CD4-positive, alpha-beta memory T cell (primary cell): ENCODE data around the gene PTGFRN. TPM values are rescaled to one million over a fixed set of nuclear protein-coding genes. Genes with fewer than 3 reads are reported as not detected.

ENCODE experiments used
- CTCF ChIA-PET: fragments of 350-600 bp; sonication (Branson Sonifier 250); formaldehyde crosslinking; loops from one replicate; lab custom pipeline; 2021; ENCODE audit warnings: inconsistent platforms; ENCODE audit not compliant: partially characterized antibody; lab: Charles Lee
- POLR2A ChIA-PET: fragments of 350-600 bp; sonication (Branson Sonifier 250); formaldehyde crosslinking; loops from one replicate; lab custom pipeline; 2021; ENCODE audit not compliant: partially characterized antibody; lab: Charles Lee
- DNase-seq, 5 donors: peaks; one replicate each; pipeline versions ENCODE4 v3.0.0 to v3.0.0-alpha.2; 2020 to 2022; ENCODE audit warnings: mixed read lengths in 1 of 5
- H3K27ac ChIP-seq: one replicate; pipeline ENCODE4 v1.7.0; 2013; ENCODE audit warnings: low read depth, low read length
- H3K27me3 ChIP-seq: 2 replicates; pipeline ENCODE4 v1.7.0; 2013; ENCODE audit warnings: mild to moderate bottlenecking, low read length, moderate library complexity; ENCODE audit not compliant: insufficient read depth
- H3K36me3 ChIP-seq: 2 replicates; pipeline ENCODE4 v1.7.0; 2013; ENCODE audit warnings: mild to moderate bottlenecking, low read length, moderate library complexity; ENCODE audit not compliant: insufficient read depth
- H3K4me1 ChIP-seq: 2 replicates; pipeline ENCODE4 v1.7.0; 2013; ENCODE audit warnings: mild to moderate bottlenecking, low read length, moderate library complexity; ENCODE audit not compliant: insufficient read depth
- H3K4me3 ChIP-seq, 2 donors: one replicate each; pipeline ENCODE4 v1.7.0; 2013; ENCODE audit warnings: low read length in 2 of 2, mild to moderate bottlenecking in 1 of 2
- H3K9me3 ChIP-seq, 2 donors: one replicate each; pipeline ENCODE4 v1.7.0; 2013; ENCODE audit warnings: low read length in 2 of 2, control low read depth in 1 of 2; ENCODE audit not compliant: control insufficient read depth in 1 of 2
- H3K27ac Mint-ChIP-seq, 7 donors: one replicate each; pipeline ENCODE4 v1.8.0; 2020 to 2021; ENCODE audit warnings: mixed read lengths in 7 of 7, mild to moderate bottlenecking in 6 of 7, inconsistent platforms in 3 of 7, moderate library complexity in 3 of 7
- H3K27me3 Mint-ChIP-seq, 2 donors: one replicate each; pipeline ENCODE4 v1.8.0; 2020 to 2021; ENCODE audit warnings: mixed read lengths in 2 of 2
- H3K36me3 Mint-ChIP-seq, 2 donors: one replicate each; pipeline ENCODE4 v1.8.0; 2020 to 2021; ENCODE audit warnings: mixed read lengths in 2 of 2, inconsistent platforms in 1 of 2, mild to moderate bottlenecking in 1 of 2
- H3K4me1 Mint-ChIP-seq, 4 donors: one replicate each; pipeline ENCODE4 v1.8.0; 2020 to 2021; ENCODE audit warnings: mixed read lengths in 4 of 4, mild to moderate bottlenecking in 1 of 4
- H3K4me3 Mint-ChIP-seq, 8 donors: one replicate each; pipeline ENCODE4 v1.8.0; 2020 to 2021; ENCODE audit warnings: mixed read lengths in 8 of 8, mild to moderate bottlenecking in 7 of 8, moderate library complexity in 6 of 8, inconsistent platforms in 3 of 8
- H3K9me3 Mint-ChIP-seq, 8 donors: one replicate each; pipeline ENCODE4 v1.8.0; 2020 to 2021; ENCODE audit warnings: mixed read lengths in 8 of 8, mild to moderate bottlenecking in 5 of 8, inconsistent platforms in 3 of 8, moderate library complexity in 1 of 8
- intact Hi-C: fragments of 100-400 bp; cut with micrococcal nuclease; formaldehyde crosslinking; loops from one replicate; pipeline ENCODE4 v1.15.1; 2023
- polyA plus RNA-seq, 2 donors: library from polyadenylated mRNA; unstranded; fragments of 300-500 nt; fragmentation: Illumina TruSeq; gene quantifications; one replicate each; pipeline ENCODE4 v1.2.3, GENCODE V29; 2021
- total RNA-seq, 2 experiments: library from RNA; stranded (reverse); gene quantifications; one replicate each; pipeline ENCODE4 v1.2.3, GENCODE V29; 2021

The PTGFRN gene
- total and polyA plus RNA-seq, 4 experiments from 2014 or later: 0.39 to 0.55 (median 0.44) TPM; not detected in 1

DNA sequence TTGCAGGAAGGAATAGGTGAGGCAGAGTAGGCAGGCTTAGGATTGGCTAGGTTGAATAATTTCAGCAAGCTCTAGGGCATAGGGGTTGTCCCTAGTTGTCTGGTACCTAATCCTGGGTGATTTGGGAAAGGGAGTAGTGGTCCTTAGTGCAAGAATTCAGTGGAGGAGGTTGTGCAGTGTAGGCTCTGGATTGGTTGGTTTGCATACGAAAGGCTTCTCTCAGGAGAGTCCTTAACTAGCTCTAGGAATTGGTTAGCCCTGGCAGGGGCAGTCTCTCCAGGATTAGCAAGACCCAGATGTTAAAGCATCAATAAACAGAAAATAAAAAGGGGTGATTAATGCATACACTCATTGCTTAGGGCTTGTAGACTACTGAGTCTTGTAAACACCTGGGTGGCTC lies 82.2 kb downstream of the PTGFRN start:
- intact Hi-C loops: no loop called here
- H3K4me3 Mint-ChIP-seq: peak overlapping the region in 7 of 8 donors; percentile 33 to 81 (median 66)
- ChIA-PET POLR2A (interaction anchor here (1.4 to 2.0 kb wide), 2 partner anchors 9 to 11 kb away, joined by 4 to 10 read pairs; no protein-coding TSS in a partner anchor), CTCF (interaction anchor here (2.1 kb wide), 1 partner anchor 9 kb away, joined by 5 read pairs; the partner anchor contains the start of gene CD101)
- DNase-seq: no peak
- H3K27me3 ChIP-seq: no peaks in the 10 kb centered on the region
- no peaks in the 10 kb centered on the region for H3K27me3 Mint-ChIP-seq
- no peak overlapping the region for H3K4me3 ChIP-seq
- H3K27ac Mint-ChIP-seq: peak overlapping the region in 4 of 7 donors; percentile 37 to 71 (median 68)
- H3K9me3 ChIP-seq: no peaks in the 10 kb centered on the region
- no peak overlapping the region for H3K27ac ChIP-seq
- peaks cover 17 to 25% (median 22%) of the 10 kb centered on the region in 4 donors for H3K4me1 Mint-ChIP-seq
- no peaks in the 10 kb centered on the region for H3K36me3 ChIP-seq
- H3K9me3 Mint-ChIP-seq: no peaks in the 10 kb centered on the region
- H3K4me1 ChIP-seq: peaks cover 23% of the 10 kb centered on the region
- no peaks in the 10 kb centered on the region for H3K36me3 Mint-ChIP-seq

- H3K4me1 ChIP-seq: peaks cover 12% of the 10 kb centered on the region
- no peaks in the 10 kb centered on the region for H3K36me3 ChIP-seq
- H3K27ac ChIP-seq: no peak overlapping the region
- no peak overlapping the region for H3K27ac Mint-ChIP-seq
- H3K4me3 ChIP-seq: no peak overlapping the region
- H3K27me3 Mint-ChIP-seq: no peaks in the 10 kb centered on the region
- no peak overlapping the region for H3K4me3 Mint-ChIP-seq
- H3K9me3 ChIP-seq: no peaks in the 10 kb centered on the region
- intact Hi-C loops: no loop called here
- H3K9me3 Mint-ChIP-seq: no peaks in the 10 kb centered on the region
- POLR2A ChIA-PET: interaction anchor here (2.0 kb wide), 1 partner anchor 10 kb away, joined by 10 read pairs; no protein-coding TSS in a partner anchor
- H3K4me1 Mint-ChIP-seq: peaks cover 8 to 12% (median 10%) of the 10 kb centered on the region in 4 donors
- CTCF ChIA-PET: no interaction called here
- no peak for DNase-seq
- no peaks in the 10 kb centered on the region for H3K36me3 Mint-ChIP-seq
- no peaks in the 10 kb centered on the region for H3K27me3 ChIP-seq
Measured at GRCh38 chr1:116993286-116993685, 83.6 kb downstream of the PTGFRN start.

GRCh38 chr1:116994411-116994810 lies 84.7 kb downstream of the PTGFRN start:
- H3K27me3 Mint-ChIP-seq: no peaks in the 10 kb centered on the region
- no peak overlapping the region for H3K4me3 ChIP-seq
- no peaks in the 10 kb centered on the region for H3K36me3 ChIP-seq
- no peaks in the 10 kb centered on the region for H3K9me3 Mint-ChIP-seq
- H3K9me3 ChIP-seq: no peaks in the 10 kb centered on the region
- no peak for DNase-seq
- peaks cover 12% of the 10 kb centered on the region for H3K4me1 ChIP-seq
- peaks cover 8 to 9% (median 9%) of the 10 kb centered on the region in 4 donors for H3K4me1 Mint-ChIP-seq
- ChIA-PET CTCF (interaction anchor here (1.3 kb wide), 1 partner anchor 10 kb away, joined by 5 read pairs; no protein-coding TSS in a partner anchor), POLR2A (interaction anchor here (1.7 kb wide), 1 partner anchor 8 kb away, joined by 8 read pairs; no protein-coding TSS in a partner anchor)
- no peaks in the 10 kb centered on the region for H3K36me3 Mint-ChIP-seq
- intact Hi-C loops: no loop called here
- no peak overlapping the region for H3K27ac ChIP-seq
- H3K27me3 ChIP-seq: no peaks in the 10 kb centered on the region
- H3K4me3 Mint-ChIP-seq: no peak overlapping the region
- no peak overlapping the region for H3K27ac Mint-ChIP-seq

GRCh38 chr1:116997066-116997465 lies 87.3 kb downstream of the PTGFRN start:
- POLR2A ChIA-PET: no interaction called here
- H3K4me3 Mint-ChIP-seq: no peak overlapping the region

GRCh38 chr1:116997636-116998035 lies 87.9 kb downstream of the PTGFRN start:
- H3K27ac ChIP-seq: no peak overlapping the region
- Mint-ChIP-seq H3K4me1 (peaks cover 17 to 23% (median 20%) of the 10 kb centered on the region in 4 donors), H3K27me3 (no peaks in the 10 kb centered on the region), H3K36me3 (no peaks in the 10 kb centered on the region), H3K4me3 (no peak overlapping the region), H3K27ac (no peak overlapping the region), H3K9me3 (peaks cover 0 to 2% (median 0%) of the 10 kb centered on the region in 8 donors)
- no peaks in the 10 kb centered on the region for H3K9me3 ChIP-seq
- no peak overlapping the region for H3K4me3 ChIP-seq
- H3K36me3 ChIP-seq: no peaks in the 10 kb centered on the region
- CTCF ChIA-PET: no interaction called here
- intact Hi-C loops: no loop called here
- H3K27me3 ChIP-seq: no peaks in the 10 kb centered on the region
- peaks cover 10% of the 10 kb centered on the region for H3K4me1 ChIP-seq
- no peak for DNase-seq
- POLR2A ChIA-PET: no interaction called here

More at GRCh38 chr1:116997066-116997465, 87.3 kb downstream of the PTGFRN start:
- no peak for DNase-seq
- intact Hi-C loops: no loop called here
- no peaks in the 10 kb centered on the region for H3K27me3 Mint-ChIP-seq
- CTCF ChIA-PET: no interaction called here
- peaks cover 14 to 20% (median 17%) of the 10 kb centered on the region in 4 donors for H3K4me1 Mint-ChIP-seq
- H3K9me3 Mint-ChIP-seq: no peaks in the 10 kb centered on the region
- no peak overlapping the region for H3K27ac ChIP-seq
- H3K4me3 ChIP-seq: no peak overlapping the region
- no peak overlapping the region for H3K27ac Mint-ChIP-seq
- H3K36me3 Mint-ChIP-seq: no peaks in the 10 kb centered on the region
- H3K36me3 ChIP-seq: no peaks in the 10 kb centered on the region
- H3K4me1 ChIP-seq: peaks cover 9% of the 10 kb centered on the region
- H3K27me3 ChIP-seq: no peaks in the 10 kb centered on the region
- H3K9me3 ChIP-seq: no peaks in the 10 kb centered on the region

DNA sequence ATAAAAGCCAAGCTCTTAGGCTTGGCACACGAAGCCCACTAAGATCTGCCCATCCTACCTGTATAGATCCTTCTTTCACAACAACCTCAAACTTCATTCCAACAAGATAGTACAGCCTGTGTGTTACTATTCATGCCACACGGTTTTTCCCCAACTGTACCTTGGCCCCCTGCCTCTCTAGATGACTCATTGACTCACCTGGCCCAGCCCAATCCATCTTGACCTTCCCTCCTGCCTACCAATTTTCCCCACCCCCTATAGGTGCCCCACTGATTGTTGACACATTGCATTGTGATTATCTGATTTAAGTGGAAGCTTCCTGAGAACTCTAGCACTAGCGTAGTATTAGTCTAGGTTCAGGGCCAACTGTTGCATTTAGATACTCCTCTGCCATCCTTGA lies 89.9 kb downstream of the PTGFRN start:
- Histone ChIP-seq H3K27me3 (no peaks in the 10 kb centered on the region), H3K36me3 (no peaks in the 10 kb centered on the region), H3K9me3 (no peaks in the 10 kb centered on the region), H3K27ac (no peak overlapping the region), H3K4me1 (peaks cover 10% of the 10 kb centered on the region), H3K4me3 (no peak overlapping the region)
- intact Hi-C loops: no loop called here
- Mint-ChIP-seq H3K4me1 (peaks cover 20 to 29% (median 23%) of the 10 kb centered on the region in 4 donors), H3K27me3 (no peaks in the 10 kb centered on the region), H3K4me3 (no peak overlapping the region), H3K9me3 (peaks cover 0 to 2% (median 0%) of the 10 kb centered on the region in 8 donors), H3K36me3 (no peaks in the 10 kb centered on the region), H3K27ac (peak overlapping the region in 2 of 7 donors; percentile 2 to 19)
- DNase-seq: no peak
- CTCF ChIA-PET: interaction anchor here (1.5 to 2.2 kb wide), 2 partner anchors 10 to 17 kb away, joined by 5 to 6 read pairs; no protein-coding TSS in a partner anchor
- POLR2A ChIA-PET: interaction anchor here (4.0 kb wide), 1 partner anchor 13 kb away, joined by 31 read pairs; no protein-coding TSS in a partner anchor

- intact Hi-C loops: loop anchor here (10.0 kb wide), 1 partner anchor 85 kb away; no protein-coding TSS in a partner anchor
- Mint-ChIP-seq H3K4me3 (no peak overlapping the region), H3K36me3 (no peaks in the 10 kb centered on the region), H3K9me3 (peaks cover 0 to 2% (median 0%) of the 10 kb centered on the region in 8 donors), H3K4me1 (peaks cover 20 to 29% (median 24%) of the 10 kb centered on the region in 4 donors), H3K27ac (peak overlapping the region in 2 of 7 donors; percentile 49 to 85), H3K27me3 (no peaks in the 10 kb centered on the region)
- H3K27me3 ChIP-seq: no peaks in the 10 kb centered on the region
- H3K36me3 ChIP-seq: no peaks in the 10 kb centered on the region
- H3K27ac ChIP-seq: no peak overlapping the region
- DNase-seq: no peak
- CTCF ChIA-PET: interaction anchor here (0.8 to 2.2 kb wide), 5 partner anchors 9 to 22 kb away, joined by 3 to 8 read pairs (median 5); no protein-coding TSS in a partner anchor
- no peak overlapping the region for H3K4me3 ChIP-seq
- H3K9me3 ChIP-seq: no peaks in the 10 kb centered on the region
- H3K4me1 ChIP-seq: peaks cover 10% of the 10 kb centered on the region
- POLR2A ChIA-PET: interaction anchor here (1.1 to 4.0 kb wide), 6 partner anchors 8 to 59 kb away, joined by 3 to 31 read pairs (median 6); partner anchors contain the start of gene TTF2
Measured at GRCh38 chr1:117000142-117000541, 90.4 kb downstream of the PTGFRN start.
